Uterus (tissue), 4 donors: ENCODE data around the gene EVA1A. TPM values are rescaled to one million over a fixed set of nuclear protein-coding genes. Genes with fewer than 3 reads are reported as not detected.

Source experiments
- DNase-seq, 2 donors: peaks; one replicate each; pipeline ENCODE4 v3.0.0-alpha.2; 2019 to 2020
- H3K27ac ChIP-seq, 2 donors: fragments of 200-600 bp; sonication (generic); 1 replicate in 1 of 2; 2 replicates in 1 of 2; pipeline ENCODE4 v1.5.1; 2016 to 2018
- H3K27me3 ChIP-seq, 2 donors: fragments of 200-600 bp; sonication (generic); one replicate each; pipeline ENCODE4 v1.5.1; 2018 to 2019; ENCODE audit warnings: control low read depth in 1 of 2
- H3K36me3 ChIP-seq, 2 donors: fragments of 200-600 bp; sonication (generic); one replicate each; pipeline ENCODE4 v1.5.1; 2019; ENCODE audit warnings: control low read depth in 1 of 2
- H3K4me1 ChIP-seq, 2 donors: fragments of 200-600 bp; sonication (generic); one replicate each; pipeline ENCODE4 v1.5.1; 2018 to 2019; ENCODE audit warnings: control low read depth in 1 of 2
- H3K4me3 ChIP-seq, 2 donors: fragments of 200-600 bp; sonication (generic); 1 replicate in 1 of 2; 2 replicates in 1 of 2; pipeline ENCODE4 v1.5.1; 2018 to 2019; ENCODE audit warnings: mild to moderate bottlenecking in 1 of 2
- H3K9me3 ChIP-seq, 2 donors: fragments of 200-600 bp; sonication (generic); one replicate each; pipeline ENCODE4 v1.5.1; 2019; ENCODE audit warnings: control low read depth in 1 of 2
- POLR2A ChIP-seq, 2 donors: fragments of 450-650 bp; IDR thresholded peaks; one replicate each; pipeline ENCODE4 v1.6.1; 2016; ENCODE audit warnings: antibody characterized with exemption in 2 of 2, mild to moderate bottlenecking in 1 of 2, moderate library complexity in 1 of 2
- intact Hi-C: fragments of 100-400 bp; cut with DNase I; formaldehyde crosslinking; loops from one replicate; pipeline ENCODE4 v1.15.1; 2023; ENCODE audit warnings: low total_unique reads
- total RNA-seq, 4 donors: library from RNA; depleted of rRNA in 3 of 4; stranded (reverse); fragments of >200 nt in 3 of 4; gene quantifications; one replicate each; pipeline versions ENCODE4 v1.1.0 to v1.2.4, GENCODE V29; 2014 to 2023
- TF ChIP-seq, protein P1 (sequence below), 4 experiments: fragments of 200-600 bp in 2 of 4; fragments of 450-650 bp in 2 of 4; sonication (generic) in 2 of 4; IDR thresholded peaks; one replicate each; pipeline ENCODE4 v1.5.1; 2016 to 2019; ENCODE audit warnings: antibody characterized with exemption in 4 of 4, mild to moderate bottlenecking in 2 of 4, moderate library complexity in 1 of 4
- donor health status: DM: yes; HTN: yes; CAD: no.

The EVA1A gene
- total RNA-seq, 4 donors from 2014 or later = 1.2 to 22.1 (median 2.3) TPM; not detected in 1

GRCh38 chr2:75596784-75597183, 36.0 kb upstream of the EVA1A start:
- H3K9me3 ChIP-seq = no peaks in the 10 kb centered on the region
- no peaks in the 10 kb centered on the region for H3K36me3 ChIP-seq
- no peaks in the 10 kb centered on the region for H3K27me3 ChIP-seq
- TF ChIP-seq, protein P1, sequence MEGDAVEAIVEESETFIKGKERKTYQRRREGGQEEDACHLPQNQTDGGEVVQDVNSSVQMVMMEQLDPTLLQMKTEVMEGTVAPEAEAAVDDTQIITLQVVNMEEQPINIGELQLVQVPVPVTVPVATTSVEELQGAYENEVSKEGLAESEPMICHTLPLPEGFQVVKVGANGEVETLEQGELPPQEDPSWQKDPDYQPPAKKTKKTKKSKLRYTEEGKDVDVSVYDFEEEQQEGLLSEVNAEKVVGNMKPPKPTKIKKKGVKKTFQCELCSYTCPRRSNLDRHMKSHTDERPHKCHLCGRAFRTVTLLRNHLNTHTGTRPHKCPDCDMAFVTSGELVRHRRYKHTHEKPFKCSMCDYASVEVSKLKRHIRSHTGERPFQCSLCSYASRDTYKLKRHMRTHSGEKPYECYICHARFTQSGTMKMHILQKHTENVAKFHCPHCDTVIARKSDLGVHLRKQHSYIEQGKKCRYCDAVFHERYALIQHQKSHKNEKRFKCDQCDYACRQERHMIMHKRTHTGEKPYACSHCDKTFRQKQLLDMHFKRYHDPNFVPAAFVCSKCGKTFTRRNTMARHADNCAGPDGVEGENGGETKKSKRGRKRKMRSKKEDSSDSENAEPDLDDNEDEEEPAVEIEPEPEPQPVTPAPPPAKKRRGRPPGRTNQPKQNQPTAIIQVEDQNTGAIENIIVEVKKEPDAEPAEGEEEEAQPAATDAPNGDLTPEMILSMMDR (IDR thresholded peaks at IDR 0.05) = no peak
- TF ChIP-seq POLR2A (IDR thresholded peaks at IDR 0.05) = no peak
- H3K27ac ChIP-seq = no peak overlapping the region
- H3K4me3 ChIP-seq = no peak overlapping the region
- DNase-seq = no peak
- no peaks in the 10 kb centered on the region for H3K4me1 ChIP-seq
- intact Hi-C loops = no loop called here

DNA sequence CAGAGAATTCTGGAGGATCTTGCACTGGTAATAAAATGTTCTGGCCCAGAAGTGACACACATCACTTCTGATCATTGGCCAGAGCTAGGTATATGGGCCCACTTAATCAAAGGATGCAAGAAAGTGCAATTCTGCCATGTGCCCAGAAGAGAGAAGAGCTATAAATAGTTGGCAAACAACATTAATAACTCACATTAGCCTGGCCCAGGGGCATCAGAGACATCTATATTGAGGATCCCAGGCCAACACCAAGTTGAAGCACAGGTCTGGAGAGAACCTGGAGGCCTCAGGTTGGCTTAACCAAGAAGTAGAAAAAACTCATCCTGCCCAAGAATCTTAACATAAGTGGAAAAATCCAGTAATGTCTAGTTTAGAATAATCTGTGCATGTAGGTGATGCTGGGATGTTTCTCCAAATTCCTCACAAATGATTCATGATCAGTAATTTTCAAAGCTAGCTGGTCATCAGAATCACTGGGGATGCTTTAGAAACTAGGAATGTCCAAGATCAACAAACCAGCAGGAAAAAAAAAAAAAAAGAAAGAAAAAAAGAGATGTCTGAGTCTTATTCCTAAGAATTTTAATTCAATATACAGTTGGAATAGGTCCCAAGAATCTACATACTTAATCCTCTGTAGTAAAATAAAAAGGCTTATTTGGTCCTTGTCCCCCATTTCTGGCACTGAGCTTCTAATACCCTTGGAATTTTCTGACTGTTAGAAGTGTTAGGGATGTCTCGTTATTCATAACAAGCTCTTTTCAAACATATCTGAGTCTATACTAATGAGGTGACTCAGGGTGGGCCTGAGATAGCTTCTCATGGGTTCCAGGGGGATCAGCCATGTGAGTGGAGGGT, 35.0 kb upstream of the EVA1A start:
- intact Hi-C loops = no loop called here
- no peak for DNase-seq
- H3K36me3 ChIP-seq = no peaks in the 10 kb centered on the region
- H3K4me1 ChIP-seq = no peaks in the 10 kb centered on the region
- H3K27ac ChIP-seq = no peak overlapping the region
- TF ChIP-seq, protein P1 (IDR thresholded peaks at IDR 0.05) = no peak
- TF ChIP-seq POLR2A (IDR thresholded peaks at IDR 0.05) = no peak
- H3K4me3 ChIP-seq = no peak overlapping the region
- H3K27me3 ChIP-seq = no peaks in the 10 kb centered on the region
- no peaks in the 10 kb centered on the region for H3K9me3 ChIP-seq

DNA sequence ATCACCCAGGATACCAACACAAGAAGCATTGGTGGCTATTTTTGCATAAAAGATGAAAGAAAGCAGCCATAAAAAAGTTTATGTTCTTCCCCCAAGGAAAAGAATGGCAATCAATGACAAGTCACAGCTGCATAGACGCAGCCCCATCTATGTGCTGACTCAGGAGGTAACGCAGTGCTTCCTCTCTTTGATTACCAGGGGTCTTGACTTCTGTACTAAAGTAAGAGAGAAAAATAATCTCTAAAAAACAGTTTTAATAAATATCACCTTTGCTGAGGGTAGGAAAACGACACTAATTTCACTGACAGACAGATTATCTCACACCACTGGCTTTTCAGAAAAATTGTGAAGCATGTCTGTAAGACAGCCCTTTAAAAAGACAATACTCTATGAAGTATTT, 33.9 kb upstream of the EVA1A start:
- intact Hi-C loops = no loop called here
- no peak overlapping the region for H3K27ac ChIP-seq
- H3K36me3 ChIP-seq = no peaks in the 10 kb centered on the region
- H3K27me3 ChIP-seq = no peaks in the 10 kb centered on the region
- no peak for DNase-seq
- no peaks in the 10 kb centered on the region for H3K4me1 ChIP-seq
- H3K4me3 ChIP-seq = no peak overlapping the region
- no peaks in the 10 kb centered on the region for H3K9me3 ChIP-seq
- TF ChIP-seq, protein P1 (IDR thresholded peaks at IDR 0.05) = no peak
- TF ChIP-seq POLR2A (IDR thresholded peaks at IDR 0.05) = no peak

GRCh38 chr2:75592888-75593287, 32.1 kb upstream of the EVA1A start:
- TF ChIP-seq, protein P1 (IDR thresholded peaks at IDR 0.05) = no peak
- TF ChIP-seq POLR2A (IDR thresholded peaks at IDR 0.05) = no peak
- Histone ChIP-seq H3K27ac (no peak overlapping the region), H3K4me3 (no peak overlapping the region), H3K9me3 (no peaks in the 10 kb centered on the region), H3K4me1 (no peaks in the 10 kb centered on the region), H3K27me3 (no peaks in the 10 kb centered on the region), H3K36me3 (no peaks in the 10 kb centered on the region)
- DNase-seq = no peak
- intact Hi-C loops = no loop called here

- no peaks in the 10 kb centered on the region for H3K27me3 ChIP-seq
- no peaks in the 10 kb centered on the region for H3K4me1 ChIP-seq
- TF ChIP-seq POLR2A (IDR thresholded peaks at IDR 0.05) = no peak
- TF ChIP-seq, protein P1 (IDR thresholded peaks at IDR 0.05) = no peak
- no peak overlapping the region for H3K27ac ChIP-seq
- no peaks in the 10 kb centered on the region for H3K9me3 ChIP-seq
- no peak overlapping the region for H3K4me3 ChIP-seq
- no peaks in the 10 kb centered on the region for H3K36me3 ChIP-seq
- DNase-seq = no peak
- intact Hi-C loops = no loop called here
Measured at GRCh38 chr2:75592030-75592429, 31.3 kb upstream of the EVA1A start.
